ENCODE measurements around the gene ADAP1.
"Not testable (repeated sequence)": the region's sequence is repeated elsewhere in the genome, so short reads cannot be mapped to it uniquely, and the experiment has no call there.

Gene ADAP1

DNA sequence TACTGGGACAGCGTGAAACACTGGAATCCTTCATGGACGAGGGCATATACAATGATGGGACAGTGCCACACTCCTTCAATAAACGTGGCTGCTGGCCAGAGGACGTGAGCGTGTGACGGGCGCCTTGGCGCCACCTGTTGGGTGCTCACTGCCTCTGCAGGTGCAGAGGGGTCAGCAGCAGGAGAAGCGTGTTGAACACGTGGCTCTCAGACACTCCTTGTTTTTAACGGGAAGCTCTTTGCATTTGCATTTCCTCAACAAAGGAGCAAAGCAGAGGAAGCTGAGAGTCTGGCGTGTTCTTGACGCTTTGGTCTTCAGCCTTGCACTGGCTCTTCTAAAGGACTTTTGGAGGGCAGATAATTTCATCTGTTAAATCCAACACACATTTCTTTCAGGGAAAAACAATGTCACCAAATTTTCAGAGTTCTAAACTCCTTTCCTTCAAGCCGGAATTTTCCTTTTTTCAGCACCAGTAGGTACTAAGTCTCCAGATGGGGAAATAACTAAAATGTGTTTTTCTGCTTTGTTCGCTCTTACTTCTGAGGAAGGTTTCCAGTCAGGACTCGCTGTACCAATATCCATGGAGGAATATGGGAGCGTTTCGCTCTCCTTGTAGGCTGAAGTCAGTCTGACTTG, 81.0 kb downstream of the ADAP1 start:
- no peak overlapping the region for H3K9ac ChIP-seq (ENCODE audit: low read depth, low read length, poor library complexity, severe bottlenecking)
- no peak overlapping the region for H2AFZ ChIP-seq (ENCODE audit: low read length)
- H3F3A ChIP-seq (ENCODE audit: low read depth) = peaks cover 19% of the 10 kb centered on the region
- peaks cover 12% of the 10 kb centered on the region for H3K4me1 ChIP-seq (ENCODE audit: insufficient read depth, low read length, poor library complexity, severe bottlenecking)
- H3K4me3 ChIP-seq (ENCODE audit: low read length, poor library complexity, severe bottlenecking) = no peak overlapping the region
- no peaks in the 10 kb centered on the region for H3K27me3 ChIP-seq (ENCODE audit: insufficient read depth, low read length, poor library complexity, severe bottlenecking)
- H3K9me2 ChIP-seq (replicated peaks; ENCODE audit: low read depth, low read length) = no peaks in the 10 kb centered on the region
- TF ChIP-seq, protein P1, sequence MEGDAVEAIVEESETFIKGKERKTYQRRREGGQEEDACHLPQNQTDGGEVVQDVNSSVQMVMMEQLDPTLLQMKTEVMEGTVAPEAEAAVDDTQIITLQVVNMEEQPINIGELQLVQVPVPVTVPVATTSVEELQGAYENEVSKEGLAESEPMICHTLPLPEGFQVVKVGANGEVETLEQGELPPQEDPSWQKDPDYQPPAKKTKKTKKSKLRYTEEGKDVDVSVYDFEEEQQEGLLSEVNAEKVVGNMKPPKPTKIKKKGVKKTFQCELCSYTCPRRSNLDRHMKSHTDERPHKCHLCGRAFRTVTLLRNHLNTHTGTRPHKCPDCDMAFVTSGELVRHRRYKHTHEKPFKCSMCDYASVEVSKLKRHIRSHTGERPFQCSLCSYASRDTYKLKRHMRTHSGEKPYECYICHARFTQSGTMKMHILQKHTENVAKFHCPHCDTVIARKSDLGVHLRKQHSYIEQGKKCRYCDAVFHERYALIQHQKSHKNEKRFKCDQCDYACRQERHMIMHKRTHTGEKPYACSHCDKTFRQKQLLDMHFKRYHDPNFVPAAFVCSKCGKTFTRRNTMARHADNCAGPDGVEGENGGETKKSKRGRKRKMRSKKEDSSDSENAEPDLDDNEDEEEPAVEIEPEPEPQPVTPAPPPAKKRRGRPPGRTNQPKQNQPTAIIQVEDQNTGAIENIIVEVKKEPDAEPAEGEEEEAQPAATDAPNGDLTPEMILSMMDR (conservative IDR thresholded peaks at IDR 0.05; ENCODE audit: low read length) = peak; percentile 93
- no peak for TF ChIP-seq EZH2phosphoT487 (IDR thresholded peaks at IDR 0.05; ENCODE audit: borderline replicate concordance)
- peaks cover 23% of the 10 kb centered on the region; the same call in 1 of the 2 replicates for H3K36me3 ChIP-seq (ENCODE audit: insufficient read depth, low read length)
- H4K20me1 ChIP-seq (ENCODE audit: insufficient read depth, low read length, poor library complexity, severe bottlenecking) = peaks cover 9% of the 10 kb centered on the region
- peaks cover 16% of the 10 kb centered on the region for H3K79me2 ChIP-seq (ENCODE audit: insufficient read depth, low read length)
- no peaks in the 10 kb centered on the region for H3K9me3 ChIP-seq (ENCODE audit: insufficient read depth, low read depth, low read length)
- H3K4me2 ChIP-seq (ENCODE audit: low read depth, low read length, poor library complexity, severe bottlenecking) = peak overlapping the region; percentile 29

- H3K9me3 ChIP-seq (ENCODE audit: insufficient read depth, low read depth, low read length); H3K79me2 ChIP-seq (ENCODE audit: insufficient read depth, low read length); H3K4me2 ChIP-seq (ENCODE audit: low read depth, low read length, poor library complexity, severe bottlenecking); H3K4me1 ChIP-seq (ENCODE audit: insufficient read depth, low read length, poor library complexity, severe bottlenecking); H3K9me2 ChIP-seq (replicated peaks; ENCODE audit: low read depth, low read length); H3K27me3 ChIP-seq (ENCODE audit: insufficient read depth, low read length, poor library complexity, severe bottlenecking); H3K9ac ChIP-seq (ENCODE audit: low read depth, low read length, poor library complexity, severe bottlenecking); H2AFZ ChIP-seq (ENCODE audit: low read length); H4K20me1 ChIP-seq (ENCODE audit: insufficient read depth, low read length, poor library complexity, severe bottlenecking); H3K4me3 ChIP-seq (ENCODE audit: low read length, poor library complexity, severe bottlenecking): not testable (repeated sequence)
- peaks cover 29% of the 10 kb centered on the region; the same call in 1 of the 2 replicates for H3K36me3 ChIP-seq (ENCODE audit: insufficient read depth, low read length)
- H3F3A ChIP-seq (ENCODE audit: low read depth) = peaks cover 19% of the 10 kb centered on the region
Observed at GRCh38 chr7:872685-873084, 81.8 kb downstream of the ADAP1 start.

DNA sequence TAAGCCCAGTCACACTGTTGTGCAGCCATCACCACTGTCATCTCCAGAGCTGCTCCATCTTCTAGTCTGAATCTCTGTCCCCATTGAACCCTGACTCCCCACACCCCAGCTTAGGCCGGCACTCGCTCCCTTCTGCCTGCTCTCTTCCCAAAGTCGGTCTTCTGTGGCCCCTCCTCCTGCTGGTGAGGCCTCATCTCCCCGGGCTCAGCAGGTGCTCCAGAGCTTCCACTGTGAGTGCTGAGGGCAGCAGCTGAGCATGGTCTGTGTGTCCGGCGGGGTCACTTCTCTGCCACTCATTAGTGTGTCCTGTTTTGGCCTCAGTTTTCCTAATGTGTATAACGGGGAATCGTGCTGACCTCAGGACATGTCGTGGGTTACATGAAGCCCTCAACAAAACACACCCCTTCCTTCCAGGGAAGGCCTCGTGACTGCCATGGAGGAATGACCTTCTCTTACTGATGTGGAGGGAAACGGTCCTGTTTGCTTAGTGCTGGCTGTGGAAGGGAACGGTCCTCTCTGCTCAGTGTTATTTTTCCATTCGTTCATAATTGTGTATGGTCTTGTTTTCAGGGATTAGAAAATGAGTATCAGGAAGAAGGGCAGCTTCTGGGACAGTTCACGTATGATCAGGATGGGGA, 82.5 kb downstream of the ADAP1 start:
- H3K9ac ChIP-seq (ENCODE audit: low read depth, low read length, poor library complexity, severe bottlenecking) = no peak overlapping the region
- no peaks in the 10 kb centered on the region for H3K27me3 ChIP-seq (ENCODE audit: insufficient read depth, low read length, poor library complexity, severe bottlenecking)
- peaks cover 19% of the 10 kb centered on the region for H3F3A ChIP-seq (ENCODE audit: low read depth)
- H3K4me1 ChIP-seq (ENCODE audit: insufficient read depth, low read length, poor library complexity, severe bottlenecking) = peaks cover 6% of the 10 kb centered on the region
- peaks cover 36% of the 10 kb centered on the region; the same call in 1 of the 2 replicates for H3K36me3 ChIP-seq (ENCODE audit: insufficient read depth, low read length)
- H3K4me3 ChIP-seq (ENCODE audit: low read length, poor library complexity, severe bottlenecking) = no peak overlapping the region
- no peak overlapping the region for H3K4me2 ChIP-seq (ENCODE audit: low read depth, low read length, poor library complexity, severe bottlenecking)
- H2AFZ ChIP-seq (ENCODE audit: low read length) = no peak overlapping the region
- H3K9me3 ChIP-seq (ENCODE audit: insufficient read depth, low read depth, low read length) = no peaks in the 10 kb centered on the region
- H3K79me2 ChIP-seq (ENCODE audit: insufficient read depth, low read length) = peaks cover 1% of the 10 kb centered on the region; the same call in 1 of the 2 replicates
- H3K9me2 ChIP-seq (replicated peaks; ENCODE audit: low read depth, low read length) = no peaks in the 10 kb centered on the region
- no peaks in the 10 kb centered on the region for H4K20me1 ChIP-seq (ENCODE audit: insufficient read depth, low read length, poor library complexity, severe bottlenecking)
- TF ChIP-seq, protein P1 (conservative IDR thresholded peaks at IDR 0.05; ENCODE audit: low read length) = no peak
- TF ChIP-seq EZH2phosphoT487 (IDR thresholded peaks at IDR 0.05; ENCODE audit: borderline replicate concordance) = no peak

Data from Loucy (cell line).